ENCODE measurements around the gene CALR.
A peak's percentile ranks its signal among the peaks of the same experiment; 100 is the strongest.

CALR gene

DNA sequence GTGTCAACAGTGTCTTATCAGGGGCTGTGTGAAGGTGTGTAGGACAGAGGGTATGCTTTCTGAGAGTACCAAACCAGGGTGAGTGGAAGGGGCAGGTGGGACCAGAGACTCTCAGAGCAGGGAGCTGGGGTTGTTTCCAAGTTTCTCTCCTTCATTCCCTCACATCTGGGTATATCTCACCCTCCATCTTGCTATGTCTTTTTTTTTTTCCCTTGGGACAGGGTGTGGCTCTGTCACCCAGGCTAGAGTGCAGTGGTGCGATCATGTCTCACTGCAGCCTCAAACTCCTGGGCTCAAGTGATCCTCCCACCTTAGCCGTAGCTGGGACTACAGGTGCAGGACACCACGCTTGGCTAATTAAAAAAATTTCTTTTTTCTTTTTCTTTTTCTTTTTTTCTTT lies 41.6 kb downstream of the CALR start:
- DNase-seq (ENCODE audit: low read depth in 2 of 2): no peak

DNA sequence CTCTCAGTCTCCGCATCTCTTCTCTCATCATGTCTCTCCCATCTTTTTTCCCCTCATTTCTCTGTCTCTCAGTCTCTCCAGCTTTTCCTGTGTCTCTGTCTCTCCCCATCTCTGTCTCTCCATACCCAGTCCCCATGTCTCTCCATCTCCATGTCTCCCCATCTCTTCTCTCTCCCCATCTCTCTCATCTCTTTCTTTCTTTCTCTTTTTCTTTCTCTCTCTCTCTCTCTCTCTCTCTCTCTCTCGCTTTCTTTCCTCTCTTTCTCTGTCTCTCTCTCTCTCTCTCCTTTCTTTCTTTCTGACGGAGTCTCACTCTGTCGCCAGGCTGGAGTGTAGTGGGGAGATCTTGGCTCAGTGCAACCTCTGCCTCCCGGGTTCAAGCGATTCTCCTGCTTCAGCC lies 44.2 kb downstream of the CALR start:
- no peak for DNase-seq (ENCODE audit: low read depth in 2 of 2)

DNA sequence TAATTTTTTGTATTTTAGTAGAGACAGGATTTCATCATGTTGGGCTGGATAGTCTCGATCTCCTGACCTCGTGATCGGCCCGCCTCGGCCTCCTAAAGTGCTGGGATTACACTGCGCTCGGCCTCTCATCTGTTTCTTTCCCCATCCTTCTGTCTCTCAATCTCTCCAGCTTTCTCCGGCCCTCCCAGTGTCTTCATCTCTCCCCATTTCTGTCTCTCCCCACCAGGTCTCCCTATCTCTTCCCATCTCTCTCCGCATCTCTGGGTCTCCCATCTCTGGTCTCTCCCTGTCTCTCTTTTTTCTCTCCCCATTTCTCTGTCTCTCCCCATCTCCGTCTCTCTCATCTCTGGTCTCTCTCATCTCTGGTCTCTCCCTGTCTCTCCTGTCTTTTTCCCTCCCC lies 44.7 kb downstream of the CALR start:
- DNase-seq (ENCODE audit: low read depth in 2 of 2): no peak

DNA sequence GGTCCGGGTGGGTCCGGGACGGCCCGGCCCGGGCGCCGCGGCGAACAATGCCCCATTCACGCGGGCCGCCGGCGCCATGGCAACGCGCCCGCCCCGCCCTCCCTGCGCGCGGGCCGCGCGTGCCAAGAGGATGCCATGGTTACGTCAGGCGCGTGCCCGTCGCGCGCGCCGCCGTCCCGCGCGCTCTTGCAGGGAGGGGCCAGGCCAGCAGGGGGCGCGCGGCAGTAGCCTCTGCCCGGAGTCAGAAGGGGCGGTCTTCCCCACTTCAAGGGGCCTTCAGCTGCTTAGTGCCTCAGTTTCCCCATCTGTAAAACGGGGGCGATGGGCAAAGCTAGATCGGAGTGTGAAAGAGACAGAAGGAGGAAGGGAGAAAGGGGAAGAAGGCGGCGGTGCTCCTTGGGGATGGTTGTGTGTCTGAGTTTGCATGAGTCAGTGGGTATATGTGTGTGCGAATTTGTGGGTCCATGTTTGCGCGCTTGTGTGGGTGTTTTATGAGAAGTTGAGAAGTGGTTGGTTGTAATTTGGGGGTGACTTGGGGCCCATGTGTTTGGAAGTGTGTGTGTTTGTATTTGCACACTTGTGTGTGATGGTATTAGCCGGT lies 45.2 kb downstream of the CALR start:
- peak; percentile 60 to 73 for DNase-seq (ENCODE audit: low read depth in 2 of 2)

DNA sequence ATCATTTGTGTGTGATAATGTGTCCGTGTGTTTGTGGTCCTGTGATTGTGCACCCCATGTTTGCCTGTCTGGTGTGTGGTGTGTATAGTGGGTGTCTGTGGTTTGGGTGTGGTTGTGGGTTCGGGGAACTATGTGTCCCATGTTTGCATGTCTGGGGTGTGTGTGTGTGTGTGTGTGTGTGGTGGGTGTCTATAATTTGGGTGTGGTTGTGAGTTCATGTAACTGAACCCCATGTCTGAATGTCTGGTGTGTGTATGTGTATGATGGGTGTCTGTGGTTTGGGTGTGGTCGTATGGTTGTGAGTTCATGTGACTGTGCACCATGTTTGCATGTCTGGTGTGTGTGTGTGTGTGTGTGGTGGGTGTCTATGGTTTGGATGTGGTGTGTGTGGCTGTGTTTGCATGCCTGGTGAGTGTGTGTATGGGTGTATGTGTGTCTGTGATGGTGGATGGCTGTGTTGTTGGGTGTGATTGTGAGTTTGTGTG lies 45.8 kb downstream of the CALR start:
- no peak for DNase-seq (ENCODE audit: low read depth in 2 of 2)

DNA sequence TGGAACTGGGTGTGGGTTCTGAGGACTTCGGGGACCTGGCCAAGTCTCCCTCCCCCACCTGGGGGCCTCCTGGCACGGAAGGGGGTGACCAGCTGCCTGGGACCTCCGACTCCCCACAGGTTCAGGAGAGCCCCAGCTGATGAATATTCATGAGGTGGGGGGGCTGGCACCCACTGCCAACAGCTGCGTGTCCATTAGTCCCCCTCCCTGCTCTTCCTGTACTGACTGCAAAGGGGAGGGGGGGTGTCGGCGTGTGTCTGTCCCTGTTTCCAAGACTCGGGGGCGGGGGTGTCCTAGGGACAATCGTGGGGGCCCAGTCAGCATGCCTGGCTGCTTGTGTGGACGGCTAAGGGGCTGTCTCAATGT lies 46.3 kb downstream of the CALR start:
- DNase-seq (ENCODE audit: low read depth in 2 of 2): no peak

DNA sequence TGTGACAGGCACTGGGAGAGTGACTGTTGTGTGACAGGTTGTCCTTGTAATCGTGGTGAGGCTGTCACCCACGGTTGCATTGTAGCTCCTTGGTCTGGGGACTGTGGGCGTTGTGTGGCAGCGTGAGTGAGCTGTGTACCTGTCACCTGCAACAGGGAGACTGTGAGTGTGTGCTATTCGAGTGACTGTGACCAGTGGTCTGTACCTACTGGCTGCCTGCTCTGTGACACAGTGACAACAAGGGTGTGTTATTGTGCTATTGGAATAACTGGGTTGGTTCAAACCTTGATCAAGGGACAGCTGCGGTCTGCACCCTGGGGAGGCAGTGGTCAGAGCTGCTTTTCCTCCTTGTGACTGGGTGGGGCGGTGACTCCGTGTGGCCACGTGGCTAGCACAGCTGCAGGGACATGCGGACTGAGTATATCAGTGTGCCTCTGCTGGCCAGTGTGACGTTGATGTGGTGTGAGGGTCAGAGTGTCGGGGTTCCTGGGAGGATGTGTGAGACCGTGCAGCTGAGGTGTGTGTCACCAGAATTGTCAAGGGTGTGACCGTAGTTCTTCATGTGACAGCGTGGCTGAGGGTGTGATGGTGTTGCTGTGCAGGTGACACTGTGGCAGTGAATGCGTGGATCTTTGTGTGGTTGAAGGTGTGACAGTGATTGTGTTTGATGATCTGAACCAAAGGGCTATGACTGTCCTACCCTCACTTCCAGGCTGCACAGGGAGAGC lies 46.8 kb downstream of the CALR start:
- no peak for DNase-seq (ENCODE audit: low read depth in 2 of 2)

DNA sequence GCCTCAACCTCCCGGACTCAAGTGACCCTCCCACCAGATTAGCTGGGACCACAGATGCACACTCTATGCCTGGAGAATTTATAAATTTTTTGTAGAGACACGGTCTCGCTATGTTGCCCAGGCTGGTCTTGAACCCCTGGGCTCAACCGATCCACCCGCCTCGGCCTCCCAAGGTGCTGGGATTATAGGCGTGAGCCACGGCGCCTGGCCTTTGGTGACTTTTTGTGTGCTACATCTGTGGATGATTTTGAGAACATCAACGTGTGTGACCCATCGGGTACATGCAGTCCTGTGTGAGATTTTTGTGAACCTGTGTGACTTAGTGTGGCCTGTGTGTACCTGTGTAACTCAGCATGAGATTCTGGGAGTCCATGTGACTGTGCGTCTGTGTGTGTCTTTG lies 48.3 kb downstream of the CALR start:
- no peak for DNase-seq (ENCODE audit: low read depth in 2 of 2)

DNA sequence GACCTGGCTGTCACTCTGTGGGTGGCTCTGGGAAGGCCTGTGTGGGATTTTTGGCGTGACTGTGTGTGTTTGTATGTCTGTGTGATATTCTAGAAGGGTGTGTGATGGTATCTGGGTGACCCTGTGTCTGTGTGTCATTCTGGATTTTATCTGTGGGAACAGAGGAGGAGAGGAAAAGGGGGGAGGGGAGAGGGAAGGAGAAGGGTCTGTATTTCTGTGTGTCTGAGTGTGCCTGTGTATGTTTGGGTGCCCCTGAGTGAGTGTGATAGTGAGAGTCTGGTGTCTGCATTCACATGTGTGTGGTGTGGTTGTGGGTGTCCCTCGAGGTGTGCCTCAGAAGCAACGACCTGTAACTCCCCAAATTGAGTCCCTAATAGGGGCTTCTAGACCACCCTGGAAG lies 48.8 kb downstream of the CALR start:
- DNase-seq (ENCODE audit: low read depth in 2 of 2): no peak

DNA sequence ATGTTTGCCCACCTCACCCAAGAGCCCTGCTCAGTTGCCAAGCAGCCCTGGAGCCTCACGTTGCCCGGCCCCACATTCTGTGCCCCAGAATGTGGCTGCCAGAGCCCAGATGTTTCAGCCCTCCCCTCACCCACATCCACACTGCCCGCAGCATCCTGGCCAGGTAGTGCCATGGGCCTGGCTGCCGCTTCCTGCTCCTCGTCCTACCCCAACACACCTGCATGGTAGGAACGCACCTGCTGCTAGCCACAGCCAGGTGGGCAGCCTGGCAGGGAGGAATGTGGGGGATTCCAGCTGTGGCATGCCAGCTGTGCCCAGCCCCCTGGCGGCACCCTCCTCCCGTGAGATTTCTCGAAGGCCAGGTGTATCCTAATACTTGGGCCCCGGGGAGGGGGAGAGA lies 49.4 kb downstream of the CALR start:
- no peak for DNase-seq (ENCODE audit: low read depth in 2 of 2)

DNA sequence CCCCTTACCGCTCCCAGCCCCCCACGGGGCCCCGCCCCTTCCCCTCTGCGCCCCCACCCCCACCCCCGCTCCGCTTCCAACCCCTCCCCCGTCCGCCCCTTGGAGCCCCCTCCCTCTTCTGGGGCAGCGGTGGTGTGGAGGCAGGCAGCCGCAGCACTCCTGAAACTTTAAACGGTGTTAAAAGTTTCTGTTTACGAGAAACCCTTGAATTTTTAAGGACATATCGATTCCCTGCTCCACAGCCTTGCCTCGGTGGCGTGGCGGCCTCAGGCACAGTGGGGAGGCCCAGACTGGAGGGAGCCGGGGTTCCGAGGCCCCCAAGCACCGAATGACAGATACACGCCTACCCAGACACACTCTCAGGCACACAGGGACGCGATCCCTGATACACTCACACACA lies 52.0 kb downstream of the CALR start:
- DNase-seq (ENCODE audit: low read depth in 2 of 2): no peak

DNA sequence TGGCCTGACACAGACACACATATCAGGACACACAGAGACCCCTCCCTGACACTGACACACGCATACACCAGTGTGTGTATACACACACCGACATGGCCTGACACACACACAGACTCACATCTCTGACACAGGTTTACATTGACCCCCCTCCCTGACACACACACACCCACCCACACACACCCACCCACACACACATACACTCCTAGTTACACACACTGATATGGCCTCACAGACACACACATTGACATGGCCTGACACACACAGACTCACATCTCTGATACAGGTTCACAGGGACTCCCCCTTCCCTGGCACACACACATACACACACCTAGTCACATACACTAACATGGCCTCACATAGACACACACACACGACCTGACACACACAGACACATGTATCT lies 52.4 kb downstream of the CALR start:
- no peak for DNase-seq (ENCODE audit: low read depth in 2 of 2)

DNA sequence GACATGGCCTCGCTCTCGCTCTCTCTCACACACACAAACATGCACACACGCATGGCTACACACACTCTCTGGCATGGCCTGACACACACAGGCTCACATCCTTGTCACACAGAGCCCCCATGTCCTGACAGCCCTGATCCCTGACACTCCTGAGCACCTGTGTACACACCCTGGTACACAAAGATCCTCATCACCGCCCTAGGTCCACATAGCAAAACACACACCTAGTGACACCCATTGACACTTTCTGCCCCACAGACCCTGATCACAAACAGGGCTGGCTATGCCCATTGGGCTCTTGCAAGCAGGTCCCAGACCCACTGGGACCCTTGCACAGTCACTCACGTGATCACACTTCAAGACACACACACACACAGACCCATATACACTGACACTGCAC lies 52.9 kb downstream of the CALR start:
- no peak for DNase-seq (ENCODE audit: low read depth in 2 of 2)

DNA sequence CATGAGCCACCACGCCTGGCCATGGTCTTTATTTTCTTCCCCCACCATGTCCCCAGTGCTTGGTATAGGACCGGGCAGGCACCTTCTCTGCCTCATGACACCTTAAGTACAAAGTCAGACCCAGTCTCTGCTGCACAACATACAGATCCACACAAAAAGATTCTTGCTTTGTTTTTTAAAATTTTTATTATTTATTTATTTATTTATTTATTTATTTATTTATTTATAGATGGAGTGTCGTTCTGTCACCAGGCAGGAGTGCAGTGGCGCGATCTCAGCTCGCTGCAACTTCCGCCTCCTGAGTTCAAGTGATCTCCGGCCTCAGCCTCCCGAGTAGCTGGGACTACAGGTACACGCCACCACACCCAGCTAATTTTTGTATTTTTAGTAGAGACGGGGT lies 54.3 kb downstream of the CALR start:
- DNase-seq (ENCODE audit: low read depth in 2 of 2): no peak

DNA sequence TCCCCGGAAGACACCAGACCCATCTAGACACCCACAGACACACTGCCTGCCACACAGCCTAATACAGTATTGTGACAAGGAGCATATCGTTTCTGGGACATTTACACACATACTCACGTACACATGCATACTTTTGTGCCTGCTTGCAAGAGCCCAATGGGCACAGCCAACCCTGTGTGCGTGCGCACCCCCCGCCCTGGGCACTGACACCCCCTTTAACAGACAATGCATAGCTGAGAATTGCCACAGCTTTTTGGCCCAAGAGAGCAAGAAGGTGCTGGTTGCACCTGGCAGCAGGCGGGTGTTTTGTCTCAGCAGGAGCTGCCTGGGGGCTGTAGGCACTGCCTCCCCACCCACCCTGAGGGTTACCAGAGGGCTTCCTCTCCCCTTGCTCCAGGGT lies 55.2 kb downstream of the CALR start:
- no peak for DNase-seq (ENCODE audit: low read depth in 2 of 2)
